HG03066 (cell line): ENCODE data around the gene CABLES1.

Source experiments
- ATAC-seq: cut with Tn5 transposase; IDR thresholded peaks from one replicate; pipeline ENCODE4 v1.9.1; 2021; ENCODE audit warnings: low read depth; ENCODE audit not compliant: unreplicated experiment

CABLES1 gene

GRCh38 chr18:23189099-23189498 lies 53.8 kb downstream of the CABLES1 start:
- ATAC-seq = no peak

GRCh38 chr18:23189768-23190661 lies 54.7 kb downstream of the CABLES1 start:
- no peak for ATAC-seq

GRCh38 chr18:23191232-23191631 lies 55.9 kb downstream of the CABLES1 start:
- no peak for ATAC-seq

GRCh38 chr18:23193742-23194141 lies 58.5 kb downstream of the CABLES1 start:
- ATAC-seq = no peak

GRCh38 chr18:23194155-23194996 lies 59.1 kb downstream of the CABLES1 start:
- no peak for ATAC-seq

GRCh38 chr18:23194997-23195957 lies 60.0 kb downstream of the CABLES1 start:
- no peak for ATAC-seq

- no peak for ATAC-seq
These were observed 61.1 kb downstream of the CABLES1 start for GRCh38 chr18:23196119-23197007.

- no peak for ATAC-seq
These were observed 63.0 kb downstream of the CABLES1 start for GRCh38 chr18:23198217-23198845.

GRCh38 chr18:23200756-23201155 lies 65.5 kb downstream of the CABLES1 start:
- ATAC-seq = no peak

- ATAC-seq = no peak
These were observed 66.5 kb downstream of the CABLES1 start for GRCh38 chr18:23201741-23202140.

- no peak for ATAC-seq
These were observed 68.7 kb downstream of the CABLES1 start for GRCh38 chr18:23203891-23204432.

GRCh38 chr18:23204589-23205235 lies 69.4 kb downstream of the CABLES1 start:
- ATAC-seq = no peak

GRCh38 chr18:23205980-23206379 lies 70.7 kb downstream of the CABLES1 start:
- no peak for ATAC-seq

GRCh38 chr18:23207191-23207955 lies 72.1 kb downstream of the CABLES1 start:
- no peak for ATAC-seq

- no peak for ATAC-seq
These were observed 72.7 kb downstream of the CABLES1 start for GRCh38 chr18:23207994-23208393.

GRCh38 chr18:23208600-23208999 lies 73.3 kb downstream of the CABLES1 start:
- ATAC-seq = no peak

GRCh38 chr18:23209031-23209430 lies 73.7 kb downstream of the CABLES1 start:
- no peak for ATAC-seq
